Panc1 (cell line): ENCODE measurements around the gene PLEKHN1. TPM values are rescaled to one million over a fixed set of nuclear protein-coding genes. Genes with fewer than 3 reads are reported as not detected.
A peak's percentile ranks its signal among the peaks of the same experiment; 100 is the strongest.

Experiments used
- ATAC-seq: fragments of 200-7000 bp; cut with Tn5 transposase; 2 replicates; pipeline ENCODE4 v1.9.1; 2020; ENCODE audit warnings: mild to moderate bottlenecking, moderate library complexity
- Bru-seq: library from RNA; stranded (reverse); fragments of 400-500 nt; gene quantifications from one replicate; lab custom pipeline; 2021; lab: Mats Ljungman, UMichigan
- BruChase-seq, 2 experiments: library from RNA; stranded (reverse); fragments of 400-500 nt; gene quantifications; one replicate each; lab custom pipeline; 2021; lab: Mats Ljungman, UMichigan
- BruUV-seq: library from RNA; stranded (reverse); fragments of 400-500 nt; replicated peaks from 2 replicates; lab custom pipeline; 2021; lab: Mats Ljungman, UMichigan
- CTCF ChIA-PET: fragments of 300-600 bp; sonication (Branson Sonifier 250); formaldehyde crosslinking; loops from one replicate; lab custom pipeline; 2022; ENCODE audit warnings: antibody characterized with exemption; lab: Charles Lee
- POLR2A ChIA-PET: fragments of 300-600 bp; sonication (Branson Sonifier 250); formaldehyde crosslinking; loops from one replicate; lab custom pipeline; 2022; ENCODE audit warnings: antibody characterized with exemption; lab: Charles Lee
- DNase-seq: peaks from one replicate; pipeline ENCODE4 v3.0.0-alpha.2; 2010; ENCODE audit warnings: low read depth, low spot score
- H3K27ac ChIP-seq: 2 replicates; pipeline ENCODE4 v1.5.1; 2011; ENCODE audit warnings: mild to moderate bottlenecking, low read length, inconsistent platforms
- H3K27me3 ChIP-seq: fragments of 200-500 bp; sonication (Bioruptor generic); 2 replicates; pipeline ENCODE4 v1.6.0; 2014; ENCODE audit warnings: low read length, inconsistent platforms; ENCODE audit not compliant: control insufficient read depth, insufficient read depth
- H3K36me3 ChIP-seq: fragments of 200-500 bp; sonication (Bioruptor generic); 2 replicates; pipeline ENCODE4 v1.5.1; 2014; ENCODE audit warnings: inconsistent platforms, mild to moderate bottlenecking, low read length, moderate library complexity; ENCODE audit not compliant: control insufficient read depth, insufficient read depth
- H3K4me1 ChIP-seq: 2 replicates; pipeline ENCODE4 v1.5.1; 2011; ENCODE audit warnings: inconsistent platforms, mild to moderate bottlenecking, low read length, moderate library complexity; ENCODE audit not compliant: control insufficient read depth, insufficient read depth
- H3K4me3 ChIP-seq, 2 experiments: 2 replicates each; pipeline ENCODE4 v1.5.1; 2011 to 2012; ENCODE audit warnings: low read depth in 2 of 2, low read length in 2 of 2, mild to moderate bottlenecking in 2 of 2, inconsistent platforms in 1 of 2, moderate library complexity in 1 of 2
- H3K9me3 ChIP-seq: fragments of 200-500 bp; sonication (Bioruptor generic); 2 replicates; pipeline ENCODE4 v1.5.1; 2014; ENCODE audit warnings: low read depth, mild to moderate bottlenecking, inconsistent platforms, low read length, moderate library complexity; ENCODE audit not compliant: control insufficient read depth, insufficient read depth
- CTCF ChIP-seq: fragments of 450-650 bp; IDR thresholded peaks from 2 replicates; pipeline ENCODE4 v1.5.1; 2017; ENCODE audit warnings: mild to moderate bottlenecking
- POLR2AphosphoS5 ChIP-seq: IDR thresholded peaks from 2 replicates; pipeline ENCODE4 v1.6.1; 2012; ENCODE audit warnings: mild to moderate bottlenecking, low read depth, low read length, moderate library complexity
- SIN3A ChIP-seq: IDR thresholded peaks from 2 replicates; pipeline ENCODE4 v1.6.1; 2012; ENCODE audit warnings: low read depth, mild to moderate bottlenecking, low read length, moderate library complexity, borderline replicate concordance; ENCODE audit not compliant: insufficient read depth
- TCF7L2 ChIP-seq: IDR thresholded peaks from 2 replicates; pipeline ENCODE4 v1.6.1; 2011; ENCODE audit warnings: mild to moderate bottlenecking, low read depth, low read length, inconsistent platforms
- in situ Hi-C: cut with HindIII; loops from 2 replicates; pipeline ENCODE4 v1.10.0; 2016; ENCODE audit warnings: low sequenced_read_pairs, low pct_unique_long_range_greater_than_20kb
- intact Hi-C: fragments of 100-400 bp; cut with micrococcal nuclease; formaldehyde crosslinking; loops from one replicate; pipeline ENCODE4 v1.10.0; 2022; ENCODE audit not compliant: unreplicated experiment
- long read RNA-seq: library from polyadenylated mRNA; unstranded; transcript quantifications from one replicate; pipeline ENCODE4 v2.0.0, GENCODE V29; 2021; ENCODE audit not compliant: unreplicated experiment
- polyA plus RNA-seq: library from polyadenylated mRNA; unstranded; fragments of >200 nt; gene quantifications from one replicate; pipeline ENCODE4 v1.2.1, GENCODE V29; 2012; ENCODE audit warnings: missing spikeins; ENCODE audit not compliant: insufficient read length
- total RNA-seq: library from RNA; stranded (reverse); gene quantifications from one replicate; pipeline ENCODE4 v1.2.1, GENCODE V29; 2021; ENCODE audit not compliant: unreplicated experiment
- TF ChIP-seq, protein P1 (sequence below), 2 experiments: IDR thresholded peaks; 2 replicates each; pipeline ENCODE4 v1.6.1; 2011 to 2012; ENCODE audit warnings: low read depth in 2 of 2, control low read depth in 1 of 2, low read length in 1 of 2, mild to moderate bottlenecking in 1 of 2, moderate library complexity in 1 of 2; ENCODE audit not compliant: insufficient read depth in 1 of 2

PLEKHN1 gene, protein sequence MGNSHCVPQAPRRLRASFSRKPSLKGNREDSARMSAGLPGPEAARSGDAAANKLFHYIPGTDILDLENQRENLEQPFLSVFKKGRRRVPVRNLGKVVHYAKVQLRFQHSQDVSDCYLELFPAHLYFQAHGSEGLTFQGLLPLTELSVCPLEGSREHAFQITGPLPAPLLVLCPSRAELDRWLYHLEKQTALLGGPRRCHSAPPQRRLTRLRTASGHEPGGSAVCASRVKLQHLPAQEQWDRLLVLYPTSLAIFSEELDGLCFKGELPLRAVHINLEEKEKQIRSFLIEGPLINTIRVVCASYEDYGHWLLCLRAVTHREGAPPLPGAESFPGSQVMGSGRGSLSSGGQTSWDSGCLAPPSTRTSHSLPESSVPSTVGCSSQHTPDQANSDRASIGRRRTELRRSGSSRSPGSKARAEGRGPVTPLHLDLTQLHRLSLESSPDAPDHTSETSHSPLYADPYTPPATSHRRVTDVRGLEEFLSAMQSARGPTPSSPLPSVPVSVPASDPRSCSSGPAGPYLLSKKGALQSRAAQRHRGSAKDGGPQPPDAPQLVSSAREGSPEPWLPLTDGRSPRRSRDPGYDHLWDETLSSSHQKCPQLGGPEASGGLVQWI
- total RNA-seq (9.8 TPM), Bru-seq, nascent RNA (percentile 44 among the genes with signal in this experiment), BruChase-seq, experiment 1, labeled RNA remaining after a 2-hour chase (percentile 49 among the genes with signal in this experiment), BruChase-seq, experiment 2, labeled RNA remaining after a 6-hour chase (percentile 52 among the genes with signal in this experiment)
- 12.0 TPM for polyA plus RNA-seq
- long read RNA-seq, partial matches to known transcripts: 2 of 21 reads
- long read RNA-seq, other reads (novel, unspliced or antisense): 19 of 21 reads

DNA sequence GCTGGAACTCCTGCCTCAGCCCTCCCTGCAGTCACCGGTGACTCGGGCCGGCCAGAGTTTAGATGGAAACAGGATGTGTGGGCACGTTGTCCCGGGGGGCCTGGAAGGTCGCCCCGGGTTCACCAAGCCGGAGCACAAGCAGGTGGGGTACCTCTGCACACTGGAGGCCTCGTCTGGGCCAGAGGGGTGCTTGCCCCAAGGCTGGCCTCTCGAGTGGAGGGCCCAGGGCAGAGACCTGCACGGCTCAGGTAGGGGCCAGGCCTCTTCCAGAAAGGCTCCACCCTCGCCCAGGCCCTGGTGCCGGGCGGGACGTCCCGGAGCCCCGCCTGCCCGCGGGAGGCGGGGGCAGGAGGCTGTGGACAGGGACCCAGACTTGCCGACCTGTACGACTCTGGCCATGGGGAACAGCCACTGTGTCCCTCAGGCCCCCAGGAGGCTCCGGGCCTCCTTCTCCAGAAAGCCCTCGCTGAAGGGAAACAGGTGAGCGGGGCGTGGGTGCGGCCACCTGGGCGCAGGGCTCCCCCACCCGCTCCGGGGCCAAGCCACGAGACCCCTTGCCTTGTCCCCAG, at the start of gene PLEKHN1:
PLEKHN1 (plus strand) TSS at position 348 of the 569 bp plus-strand sequence; CDS start at position 398, 50 bp downstream.
- TF ChIP-seq POLR2AphosphoS5 (peak; percentile 60; the same call in 1 of the 2 replicates), SIN3A (no peak), TCF7L2 (no peak)
- TF ChIP-seq, protein P1, sequence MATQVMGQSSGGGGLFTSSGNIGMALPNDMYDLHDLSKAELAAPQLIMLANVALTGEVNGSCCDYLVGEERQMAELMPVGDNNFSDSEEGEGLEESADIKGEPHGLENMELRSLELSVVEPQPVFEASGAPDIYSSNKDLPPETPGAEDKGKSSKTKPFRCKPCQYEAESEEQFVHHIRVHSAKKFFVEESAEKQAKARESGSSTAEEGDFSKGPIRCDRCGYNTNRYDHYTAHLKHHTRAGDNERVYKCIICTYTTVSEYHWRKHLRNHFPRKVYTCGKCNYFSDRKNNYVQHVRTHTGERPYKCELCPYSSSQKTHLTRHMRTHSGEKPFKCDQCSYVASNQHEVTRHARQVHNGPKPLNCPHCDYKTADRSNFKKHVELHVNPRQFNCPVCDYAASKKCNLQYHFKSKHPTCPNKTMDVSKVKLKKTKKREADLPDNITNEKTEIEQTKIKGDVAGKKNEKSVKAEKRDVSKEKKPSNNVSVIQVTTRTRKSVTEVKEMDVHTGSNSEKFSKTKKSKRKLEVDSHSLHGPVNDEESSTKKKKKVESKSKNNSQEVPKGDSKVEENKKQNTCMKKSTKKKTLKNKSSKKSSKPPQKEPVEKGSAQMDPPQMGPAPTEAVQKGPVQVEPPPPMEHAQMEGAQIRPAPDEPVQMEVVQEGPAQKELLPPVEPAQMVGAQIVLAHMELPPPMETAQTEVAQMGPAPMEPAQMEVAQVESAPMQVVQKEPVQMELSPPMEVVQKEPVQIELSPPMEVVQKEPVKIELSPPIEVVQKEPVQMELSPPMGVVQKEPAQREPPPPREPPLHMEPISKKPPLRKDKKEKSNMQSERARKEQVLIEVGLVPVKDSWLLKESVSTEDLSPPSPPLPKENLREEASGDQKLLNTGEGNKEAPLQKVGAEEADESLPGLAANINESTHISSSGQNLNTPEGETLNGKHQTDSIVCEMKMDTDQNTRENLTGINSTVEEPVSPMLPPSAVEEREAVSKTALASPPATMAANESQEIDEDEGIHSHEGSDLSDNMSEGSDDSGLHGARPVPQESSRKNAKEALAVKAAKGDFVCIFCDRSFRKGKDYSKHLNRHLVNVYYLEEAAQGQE (IDR thresholded peaks at IDR 0.05; ENCODE audit: insufficient read depth in 1 of 2, low read depth in 2 of 2, low read length in 1 of 2): no peak
- DNase-seq: no peak
- intact Hi-C loops (no loop called here), in situ Hi-C loops (no loop called here)
- peaks cover 13% of the 10 kb centered on the region for H3K4me1 ChIP-seq
- H3K4me3 ChIP-seq: peak within 1 kb of the TSS; percentile 59 to 68
- ChIA-PET POLR2A (interaction anchor here (0.7 kb wide), 1 partner anchor 1258 kb away, joined by 7 read pairs; no protein-coding TSS in a partner anchor), CTCF (no interaction called here)
- BruUV-seq: no TSS peak
- H3K36me3 ChIP-seq: no peaks in the 10 kb centered on the region
- H3K27me3 ChIP-seq: no peaks in the 10 kb centered on the region
- H3K9me3 ChIP-seq: no peaks in the 10 kb centered on the region
- ATAC-seq: peak; percentile 91
- peak within 1 kb of the TSS; percentile 84 for H3K27ac ChIP-seq

GRCh38 chr1:917076-917459, 49.2 kb upstream of the PLEKHN1 start:
- no peaks in the 10 kb centered on the region for H3K9me3 ChIP-seq
- TF ChIP-seq TCF7L2 (no peak), CTCF (no peak), POLR2AphosphoS5 (no peak; the same call in 1 of the 2 replicates), SIN3A (no peak)
- TF ChIP-seq, protein P1 (IDR thresholded peaks at IDR 0.05; ENCODE audit: insufficient read depth in 1 of 2, low read depth in 2 of 2, low read length in 1 of 2): no peak
- intact Hi-C loops: no loop called here
- H3K4me1 ChIP-seq: peaks cover 78% of the 10 kb centered on the region
- no peak for DNase-seq
- in situ Hi-C loops: no loop called here
- no peaks in the 10 kb centered on the region for H3K27me3 ChIP-seq
- BruUV-seq: no TSS peak
- ChIA-PET CTCF (no interaction called here), POLR2A (no interaction called here)
- H3K27ac ChIP-seq: peak overlapping the region; percentile 65; the same call in 1 of the 2 replicates
- no peak; the same call in 1 of the 2 replicates for ATAC-seq
- no peak overlapping the region for H3K4me3 ChIP-seq
- no peaks in the 10 kb centered on the region for H3K36me3 ChIP-seq
